Stimulated activated CD4-positive, alpha-beta T cell treated with anti-CD3 and anti-CD28 coated beads, Interleukin-15, amount 100 ng/mL, for 48 hours (primary cell): ENCODE data around the gene KIF16B.
"Not testable (repeated sequence)": the region's sequence is repeated elsewhere in the genome, so short reads cannot be mapped to it uniquely, and the experiment has no call there.

Experiments
- DNase-seq, 2 donors: peaks; one replicate each; pipeline ENCODE4 v3.0.0-alpha.2; 2020; ENCODE audit warnings: low read depth in 2 of 2

KIF16B gene

GRCh38 chr20:16573001-16573965 is at the start of gene KIF16B:
KIF16B (minus strand) TSS chr20:16573448; CDS start chr20:16573275, 173 bp downstream.
- DNase-seq: peak; percentile 71 to 81

- no peak for DNase-seq
Observed at GRCh38 chr20:16622501-16622900, 49.3 kb upstream of the KIF16B start.

- no peak for DNase-seq
Observed at GRCh38 chr20:16621435-16622141, 48.3 kb upstream of the KIF16B start.

- no peak for DNase-seq
Observed at GRCh38 chr20:16620961-16621360, 47.7 kb upstream of the KIF16B start.

- DNase-seq: no peak
Observed at GRCh38 chr20:16619953-16620352, 46.7 kb upstream of the KIF16B start.

GRCh38 chr20:16617056-16617455 is 43.8 kb upstream of the KIF16B start:
- no peak for DNase-seq

GRCh38 chr20:16616317-16616716 is 43.1 kb upstream of the KIF16B start:
- no peak for DNase-seq

GRCh38 chr20:16615199-16615598 is 42.0 kb upstream of the KIF16B start:
- DNase-seq: no peak

GRCh38 chr20:16613954-16614353 is 40.7 kb upstream of the KIF16B start:
- DNase-seq: no peak

GRCh38 chr20:16612706-16613105 is 39.5 kb upstream of the KIF16B start:
- no peak for DNase-seq

- DNase-seq: no peak
Observed at GRCh38 chr20:16611817-16612216, 38.6 kb upstream of the KIF16B start.

- no peak for DNase-seq
Observed at GRCh38 chr20:16609066-16609465, 35.8 kb upstream of the KIF16B start.

- DNase-seq: no peak
Observed at GRCh38 chr20:16608277-16608650, 35.0 kb upstream of the KIF16B start.

- no peak for DNase-seq
Observed at GRCh38 chr20:16607364-16608276, 34.4 kb upstream of the KIF16B start.

- no peak for DNase-seq
Observed at GRCh38 chr20:16606468-16607070, 33.3 kb upstream of the KIF16B start.

GRCh38 chr20:16601047-16601446 is 27.8 kb upstream of the KIF16B start:
- DNase-seq: no peak

GRCh38 chr20:16599257-16599656 is 26.0 kb upstream of the KIF16B start:
- no peak for DNase-seq

GRCh38 chr20:16596991-16597390 is 23.7 kb upstream of the KIF16B start:
- DNase-seq: no peak

- not testable (repeated sequence) for DNase-seq
Observed at GRCh38 chr20:16596404-16596803, 23.2 kb upstream of the KIF16B start.

GRCh38 chr20:16595376-16595775 is 22.1 kb upstream of the KIF16B start:
- DNase-seq: no peak

GRCh38 chr20:16590041-16590633 is 16.9 kb upstream of the KIF16B start:
- DNase-seq: no peak
